Measurements from ENCODE around the gene TMPRSS15. TPM values are rescaled to one million over a fixed set of nuclear protein-coding genes. Genes with fewer than 3 reads are reported as not detected.

TMPRSS15 gene
- polyA plus RNA-seq, 12 donors: 0.45 to 1.5 (median 0.85) TPM; not detected in 2

- no peak for DNase-seq
Observed at GRCh38 chr21:18350216-18350615, 53.4 kb downstream of the TMPRSS15 start.

GRCh38 chr21:18349468-18349867 is 54.1 kb downstream of the TMPRSS15 start:
- DNase-seq: no peak

GRCh38 chr21:18340387-18340942 is 63.1 kb downstream of the TMPRSS15 start:
- DNase-seq: no peak

GRCh38 chr21:18335651-18336236 is 67.8 kb downstream of the TMPRSS15 start:
- DNase-seq: no peak

- no peak for DNase-seq
Observed at GRCh38 chr21:18334066-18334465, 69.5 kb downstream of the TMPRSS15 start.

- DNase-seq: no peak
Observed at GRCh38 chr21:18318156-18318555, 85.4 kb downstream of the TMPRSS15 start.

GRCh38 chr21:18298228-18298627 is 105.4 kb downstream of the TMPRSS15 start:
- DNase-seq: no peak

- no peak for DNase-seq
Observed at GRCh38 chr21:18294100-18294499, 109.5 kb downstream of the TMPRSS15 start.

- no peak for DNase-seq
Observed at GRCh38 chr21:18289876-18290275, 113.7 kb downstream of the TMPRSS15 start.

- DNase-seq: no peak
Observed at GRCh38 chr21:18285379-18285778, 118.2 kb downstream of the TMPRSS15 start.

GRCh38 chr21:18275781-18276180 is 127.8 kb downstream of the TMPRSS15 start:
- no peak for DNase-seq

GRCh38 chr21:18274370-18274769 is 129.2 kb downstream of the TMPRSS15 start:
- DNase-seq: no peak

GRCh38 chr21:18273400-18273799 is 130.2 kb downstream of the TMPRSS15 start:
- DNase-seq: no peak

GRCh38 chr21:18269856-18270255 is 133.7 kb downstream of the TMPRSS15 start:
- no peak for DNase-seq

- no peak for DNase-seq
Observed at GRCh38 chr21:18268906-18269305, 134.7 kb downstream of the TMPRSS15 start.

GRCh38 chr21:18267496-18267895 is 136.1 kb downstream of the TMPRSS15 start:
- DNase-seq: no peak

GRCh38 chr21:18265944-18266343 is 137.6 kb downstream of the TMPRSS15 start:
- DNase-seq: no peak

GRCh38 chr21:18253799-18254198 is 149.8 kb downstream of the TMPRSS15 start:
- DNase-seq: no peak

- DNase-seq: peak; percentile 65
Observed at GRCh38 chr21:18253221-18253620, 150.4 kb downstream of the TMPRSS15 start.

- DNase-seq: no peak
Observed at GRCh38 chr21:18252680-18253079, 150.9 kb downstream of the TMPRSS15 start.

GRCh38 chr21:18252256-18252655 is 151.3 kb downstream of the TMPRSS15 start:
- DNase-seq: peak; percentile 66

- no peak for DNase-seq
Observed at GRCh38 chr21:18251065-18251464, 152.5 kb downstream of the TMPRSS15 start.

GRCh38 chr21:18249672-18250071 is 153.9 kb downstream of the TMPRSS15 start:
- no peak for DNase-seq

GRCh38 chr21:18248171-18248570 is 155.4 kb downstream of the TMPRSS15 start:
- DNase-seq: no peak

Measured in muscle of arm (tissue), 12 donors.